ENCODE results near the gene RFLNA. TPM values are rescaled to one million over a fixed set of nuclear protein-coding genes. Genes with fewer than 3 reads are reported as not detected.
"Not testable (repeated sequence)": the region's sequence is repeated elsewhere in the genome, so short reads cannot be mapped to it uniquely, and the experiment has no call there.

The RFLNA gene
- total RNA-seq, 2 donors from 2014 or later, result 5.4 to 13.7 TPM

GRCh38 chr12:124297856-124298255 lies 3.0 kb downstream of the RFLNA start:
- Histone ChIP-seq H3K4me1 (replicated peaks) (peaks cover 4% of the 10 kb centered on the region), H3K4me3 (no peak overlapping the region), H3K9me3 (no peaks in the 10 kb centered on the region), H3K27ac (no peak overlapping the region), H3K36me3 (no peaks in the 10 kb centered on the region), H3K27me3 (replicated peaks; ENCODE audit: insufficient read depth) (no peaks in the 10 kb centered on the region)
- intact Hi-C loops (cut with DNase I), result no loop called here
- TF ChIP-seq POLR2AphosphoS5 (IDR thresholded peaks at IDR 0.05) (no peak), CTCF (IDR thresholded peaks at IDR 0.05) (no peak), POLR2A (IDR thresholded peaks at IDR 0.05) (no peak)
- WGBS, result 93% methylated on average over 19 of the region's 19 CpGs
- no peak for DNase-seq (ENCODE audit: low spot score)

GRCh38 chr12:124298685-124299410 lies 4.0 kb downstream of the RFLNA start:
- Histone ChIP-seq H3K27ac (no peak overlapping the region), H3K4me1 (replicated peaks) (peaks cover 4% of the 10 kb centered on the region), H3K36me3 (no peaks in the 10 kb centered on the region), H3K27me3 (replicated peaks; ENCODE audit: insufficient read depth) (no peaks in the 10 kb centered on the region), H3K4me3 (no peak overlapping the region), H3K9me3 (no peaks in the 10 kb centered on the region)
- TF ChIP-seq CTCF (IDR thresholded peaks at IDR 0.05) (no peak), POLR2AphosphoS5 (IDR thresholded peaks at IDR 0.05) (no peak), POLR2A (IDR thresholded peaks at IDR 0.05) (no peak)
- 95% methylated on average over 10 of the region's 10 CpGs for WGBS
- DNase-seq (ENCODE audit: low spot score), result no peak
- intact Hi-C loops (cut with DNase I), result no loop called here

- no peak overlapping the region for H3K4me3 ChIP-seq
- no peaks in the 10 kb centered on the region for H3K9me3 ChIP-seq
- H3K27me3 ChIP-seq (replicated peaks; ENCODE audit: insufficient read depth), result no peaks in the 10 kb centered on the region
- DNase-seq (ENCODE audit: low spot score), result no peak
- no peaks in the 10 kb centered on the region for H3K36me3 ChIP-seq
- 82% methylated on average over 9 of the region's 9 CpGs for WGBS
- intact Hi-C loops (cut with DNase I), result no loop called here
- no peak for TF ChIP-seq CTCF (IDR thresholded peaks at IDR 0.05)
- no peak for TF ChIP-seq POLR2AphosphoS5 (IDR thresholded peaks at IDR 0.05)
- no peak for TF ChIP-seq POLR2A (IDR thresholded peaks at IDR 0.05)
- H3K4me1 ChIP-seq (replicated peaks), result peaks cover 4% of the 10 kb centered on the region
- H3K27ac ChIP-seq, result no peak overlapping the region
Measured at GRCh38 chr12:124299628-124300388, 4.9 kb downstream of the RFLNA start.

GRCh38 chr12:124300657-124301056 lies 5.8 kb downstream of the RFLNA start:
- H3K9me3 ChIP-seq; H3K27ac ChIP-seq; DNase-seq (ENCODE audit: low spot score); H3K4me1 ChIP-seq (replicated peaks); H3K36me3 ChIP-seq; intact Hi-C loops (cut with DNase I); H3K4me3 ChIP-seq; H3K27me3 ChIP-seq (replicated peaks; ENCODE audit: insufficient read depth): not testable (repeated sequence)
- 70% methylated on average over 3 of the region's 3 CpGs for WGBS

GRCh38 chr12:124301084-124301654 lies 6.3 kb downstream of the RFLNA start:
- no peak overlapping the region for H3K27ac ChIP-seq
- H3K4me3 ChIP-seq, result no peak overlapping the region
- H3K9me3 ChIP-seq, result no peaks in the 10 kb centered on the region
- TF ChIP-seq CTCF (IDR thresholded peaks at IDR 0.05) (no peak), POLR2A (IDR thresholded peaks at IDR 0.05) (no peak), POLR2AphosphoS5 (IDR thresholded peaks at IDR 0.05) (no peak)
- no peaks in the 10 kb centered on the region for H3K27me3 ChIP-seq (replicated peaks; ENCODE audit: insufficient read depth)
- H3K4me1 ChIP-seq (replicated peaks), result no peaks in the 10 kb centered on the region
- WGBS, result 55% methylated on average over 14 of the region's 14 CpGs
- no peaks in the 10 kb centered on the region for H3K36me3 ChIP-seq
- DNase-seq (ENCODE audit: low spot score), result no peak
- intact Hi-C loops (cut with DNase I), result no loop called here

All from prostate gland (tissue), 2 donors.